Cardiac fibroblast (primary cell): ENCODE results near the gene CCN2.

ENCODE experiments used
- DNase-seq, 2 donors: peaks; one replicate each; pipeline versions ENCODE4 v3.0.0 to v3.0.0-alpha.2; 2010; ENCODE audit warnings: low read depth in 2 of 2
- H3K4me3 ChIP-seq, 2 donors: replicated peaks in 1 of 2; 1 replicate in 1 of 2; 2 replicates in 1 of 2; pipeline ENCODE4 v1.5.1; 2011; ENCODE audit warnings: low read depth in 2 of 2, low read length in 2 of 2, mild to moderate bottlenecking in 2 of 2, moderate library complexity in 1 of 2
- CTCF ChIP-seq: IDR thresholded peaks from one replicate; pipeline ENCODE4 v1.5.1; 2011; ENCODE audit warnings: low read depth, mild to moderate bottlenecking, low read length, inconsistent platforms

CCN2 gene, protein sequence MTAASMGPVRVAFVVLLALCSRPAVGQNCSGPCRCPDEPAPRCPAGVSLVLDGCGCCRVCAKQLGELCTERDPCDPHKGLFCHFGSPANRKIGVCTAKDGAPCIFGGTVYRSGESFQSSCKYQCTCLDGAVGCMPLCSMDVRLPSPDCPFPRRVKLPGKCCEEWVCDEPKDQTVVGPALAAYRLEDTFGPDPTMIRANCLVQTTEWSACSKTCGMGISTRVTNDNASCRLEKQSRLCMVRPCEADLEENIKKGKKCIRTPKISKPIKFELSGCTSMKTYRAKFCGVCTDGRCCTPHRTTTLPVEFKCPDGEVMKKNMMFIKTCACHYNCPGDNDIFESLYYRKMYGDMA

DNA sequence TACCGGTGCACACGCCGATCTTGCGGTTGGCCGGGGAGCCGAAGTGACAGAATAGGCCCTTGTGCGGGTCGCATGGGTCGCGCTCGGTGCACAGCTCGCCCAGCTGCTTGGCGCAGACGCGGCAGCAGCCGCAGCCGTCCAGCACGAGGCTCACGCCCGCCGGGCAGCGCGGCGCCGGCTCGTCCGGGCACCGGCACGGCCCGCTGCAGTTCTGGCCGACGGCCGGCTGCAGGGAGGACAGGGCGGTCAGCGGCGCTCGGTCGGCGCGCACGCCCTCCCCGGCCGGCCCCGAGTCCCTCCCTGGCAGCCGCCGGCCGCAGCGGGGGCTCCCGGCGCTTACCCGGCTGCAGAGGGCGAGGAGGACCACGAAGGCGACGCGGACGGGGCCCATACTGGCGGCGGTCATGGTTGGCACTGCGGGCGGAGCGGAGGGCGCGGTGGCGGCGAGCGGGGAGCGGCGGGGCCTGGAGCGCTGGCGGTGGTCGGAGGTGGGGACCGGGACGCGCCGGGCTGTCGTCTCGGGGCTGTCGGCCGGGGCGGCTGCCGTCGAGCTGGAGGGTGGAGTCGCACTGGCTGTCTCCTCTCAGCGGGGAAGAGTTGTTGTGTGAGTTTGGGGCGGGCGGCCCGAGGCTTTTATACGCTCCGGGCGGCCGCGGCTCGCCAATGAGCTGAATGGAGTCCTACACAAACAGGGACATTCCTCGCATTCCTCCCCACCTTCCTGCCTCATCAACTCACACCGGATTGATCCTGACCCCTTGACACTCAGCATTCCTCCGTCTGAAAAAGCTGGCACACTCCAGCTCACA lies at the start of gene CCN2:
TSS of gene CCN2 (minus strand) at position 606 of the 809 bp plus-strand sequence. CDS start at position 406, 200 bp downstream.
- peak within 1 kb of the TSS; percentile 74 to 82 for H3K4me3 ChIP-seq
- DNase-seq = peak; percentile 99 to 100
- no peak for TF ChIP-seq CTCF

- TF ChIP-seq CTCF = no peak
- no peak for DNase-seq
- no peak overlapping the region for H3K4me3 ChIP-seq
Measured at GRCh38 chr6:132000296-132000695, 49.1 kb upstream of the CCN2 start.

DNA sequence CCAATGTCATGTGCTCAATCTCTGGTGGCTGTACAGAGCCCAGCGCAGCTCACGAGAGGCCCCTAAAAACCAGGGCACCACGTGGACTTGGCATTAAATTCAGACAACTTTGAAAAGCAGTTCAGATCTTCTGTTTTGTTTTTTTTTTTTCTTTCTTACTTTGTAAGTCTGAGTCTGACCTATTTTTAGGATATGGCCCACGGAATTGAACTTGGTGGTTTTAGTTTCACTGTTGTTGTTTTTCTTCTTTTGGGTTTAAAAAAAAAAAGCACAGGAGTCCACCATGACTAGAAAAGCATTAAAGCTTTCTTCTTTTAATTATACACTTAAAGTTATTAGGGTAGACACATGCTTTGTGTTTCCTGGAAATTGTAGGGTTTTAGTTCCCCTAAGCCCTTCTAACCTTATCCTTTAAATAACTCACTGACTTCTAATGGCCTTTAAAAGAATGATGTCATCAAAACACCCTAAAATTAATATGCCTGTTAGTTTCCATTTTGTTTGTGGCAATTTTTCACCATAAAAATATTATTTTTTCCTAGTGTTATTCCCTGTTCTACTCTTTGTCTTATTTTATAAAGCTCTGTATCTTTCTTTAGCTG lies 48.5 kb upstream of the CCN2 start:
- H3K4me3 ChIP-seq = no peak overlapping the region
- no peak for TF ChIP-seq CTCF
- no peak for DNase-seq

GRCh38 chr6:131998255-131998982 lies 47.2 kb upstream of the CCN2 start:
- H3K4me3 ChIP-seq = no peak overlapping the region
- no peak for TF ChIP-seq CTCF
- DNase-seq = peak; percentile 63 to 93

- no peak overlapping the region for H3K4me3 ChIP-seq
- no peak for TF ChIP-seq CTCF
- no peak for DNase-seq
Measured at GRCh38 chr6:131997429-131998153, 46.4 kb upstream of the CCN2 start.

- no peak overlapping the region for H3K4me3 ChIP-seq
- TF ChIP-seq CTCF = no peak
- DNase-seq = peak; percentile 64 to 94
Measured at GRCh38 chr6:131995917-131996316, 44.7 kb upstream of the CCN2 start.
